HEK293 (cell line): ENCODE results near the gene DVL3.

ENCODE experiments used
- CTCF ChIA-PET: fragments of 350-600 bp; formaldehyde crosslinking; extraction: SDS; loops from one replicate; lab custom pipeline; 2021; ENCODE audit warnings: antibody characterized with exemption; lab: Yijun Ruan, JAX
- POLR2A ChIA-PET: fragments of 300-600 bp; formaldehyde crosslinking; extraction: SDS; loops from one replicate; lab custom pipeline; 2020; ENCODE audit warnings: antibody characterized with exemption, inconsistent platforms; lab: Yijun Ruan, JAX
- H3K27ac ChIP-seq: fragments of 200-500 bp; sonication (Bioruptor generic); 2 replicates; pipeline ENCODE4 v1.5.1; 2014; ENCODE audit warnings: low read depth, low read length, control low read depth, inconsistent platforms; ENCODE audit errors: extremely low read depth
- H3K36me3 ChIP-seq, 2 experiments: fragments of 200-500 bp in 1 of 2; sonication (Bioruptor generic) in 1 of 2; 1 replicate in 1 of 2; 2 replicates in 1 of 2; pipeline ENCODE4 v1.5.1; 2014 to 2017; ENCODE audit warnings: inconsistent platforms in 2 of 2, low read length in 2 of 2; ENCODE audit not compliant: control insufficient read depth in 2 of 2, insufficient read depth in 1 of 2
- H3K4me1 ChIP-seq: fragments of 200-500 bp; sonication (Bioruptor generic); 2 replicates; pipeline ENCODE4 v1.5.1; 2014; ENCODE audit warnings: mild to moderate bottlenecking, low read length, inconsistent platforms; ENCODE audit not compliant: control insufficient read depth, insufficient read depth
- H3K4me3 ChIP-seq: 2 replicates; pipeline ENCODE4 v1.5.1; 2011; ENCODE audit warnings: low read depth, mild to moderate bottlenecking, control low read depth, low read length, moderate library complexity
- H3K9me3 ChIP-seq: fragments of 200-500 bp; sonication (Bioruptor generic); 2 replicates; pipeline ENCODE4 v1.5.1; 2014; ENCODE audit warnings: low read depth, low read length, inconsistent platforms; ENCODE audit not compliant: control insufficient read depth, insufficient read depth
- GLIS1 ChIP-seq: fragments of 450-650 bp; formaldehyde crosslinking; IDR thresholded peaks from 2 replicates; pipeline ENCODE4 v1.5.1; 2016; ENCODE audit warnings: missing biosample characterization, missing genetic modification characterization
- HOXA7 ChIP-seq: sonication (generic); formaldehyde crosslinking; IDR thresholded peaks from 2 replicates; pipeline ENCODE4 v1.8.1; 2022; ENCODE audit warnings: missing genetic modification reagents, borderline replicate concordance
- MEIS1 ChIP-seq: sonication (generic); formaldehyde crosslinking; IDR thresholded peaks from 2 replicates; pipeline ENCODE4 v1.8.1; 2022; ENCODE audit warnings: missing genetic modification reagents, mild to moderate bottlenecking, borderline replicate concordance
- OSR2 ChIP-seq: fragments of 450-650 bp; formaldehyde crosslinking; IDR thresholded peaks from 2 replicates; pipeline ENCODE4 v1.5.1; 2016; ENCODE audit warnings: missing biosample characterization, missing genetic modification characterization
- PATZ1 ChIP-seq: fragments of 450-650 bp; formaldehyde crosslinking; IDR thresholded peaks from 2 replicates; pipeline ENCODE4 v1.5.1; 2016; ENCODE audit warnings: missing biosample characterization, missing genetic modification characterization
- REST ChIP-seq: fragments of 450-650 bp; formaldehyde crosslinking; IDR thresholded peaks from 2 replicates; pipeline ENCODE4 v1.5.1; 2016; ENCODE audit warnings: missing biosample characterization, missing genetic modification characterization
- SP2 ChIP-seq: fragments of 450-650 bp; formaldehyde crosslinking; IDR thresholded peaks from 2 replicates; pipeline ENCODE4 v1.5.1; 2016; ENCODE audit warnings: missing biosample characterization, missing genetic modification characterization
- ZBTB1 ChIP-seq: fragments of 450-650 bp; formaldehyde crosslinking; IDR thresholded peaks from 2 replicates; pipeline ENCODE4 v1.5.1; 2016; ENCODE audit warnings: missing biosample characterization, missing genetic modification characterization
- ZBTB17 ChIP-seq: fragments of 450-650 bp; formaldehyde crosslinking; IDR thresholded peaks from 2 replicates; pipeline ENCODE4 v1.5.1; 2016; ENCODE audit warnings: missing biosample characterization, missing genetic modification characterization
- ZBTB20 ChIP-seq: fragments of 450-650 bp; formaldehyde crosslinking; IDR thresholded peaks from 2 replicates; pipeline ENCODE4 v1.5.1; 2016; ENCODE audit warnings: missing biosample characterization, missing genetic modification characterization
- ZBTB44 ChIP-seq: fragments of 450-650 bp; IDR thresholded peaks from 2 replicates; pipeline ENCODE4 v1.5.1; 2018; ENCODE audit warnings: missing biosample characterization, mild to moderate bottlenecking, missing genetic modification characterization
- ZEB2 ChIP-seq: fragments of 450-650 bp; formaldehyde crosslinking; IDR thresholded peaks from 2 replicates; pipeline ENCODE4 v1.5.1; 2016; ENCODE audit warnings: missing biosample characterization, missing genetic modification characterization
- ZFHX2 ChIP-seq: fragments of 450-650 bp; formaldehyde crosslinking; conservative IDR thresholded peaks from 2 replicates; pipeline ENCODE4 v1.5.1; 2016; ENCODE audit warnings: missing biosample characterization, missing genetic modification characterization
- ZFP37 ChIP-seq: fragments of 450-650 bp; formaldehyde crosslinking; IDR thresholded peaks from 2 replicates; pipeline ENCODE4 v1.5.1; 2016; ENCODE audit warnings: missing biosample characterization, missing genetic modification characterization
- ZNF140 ChIP-seq: fragments of 450-650 bp; formaldehyde crosslinking; IDR thresholded peaks from 2 replicates; pipeline ENCODE4 v1.5.1; 2016; ENCODE audit warnings: missing biosample characterization, missing genetic modification characterization
- ZNF211 ChIP-seq: fragments of 450-650 bp; formaldehyde crosslinking; IDR thresholded peaks from 2 replicates; pipeline ENCODE4 v1.5.1; 2016; ENCODE audit warnings: low read depth, missing biosample characterization, missing genetic modification characterization
- ZNF394 ChIP-seq: fragments of 450-650 bp; formaldehyde crosslinking; IDR thresholded peaks from 2 replicates; pipeline ENCODE4 v1.5.1; 2016; ENCODE audit warnings: missing biosample characterization, missing genetic modification characterization, mild to moderate bottlenecking, moderate library complexity, borderline replicate concordance
- ZNF398 ChIP-seq: fragments of 450-650 bp; formaldehyde crosslinking; IDR thresholded peaks from 2 replicates; pipeline ENCODE4 v1.5.1; 2017; ENCODE audit warnings: missing biosample characterization, missing genetic modification characterization
- ZNF580 ChIP-seq: fragments of 450-650 bp; formaldehyde crosslinking; IDR thresholded peaks from 2 replicates; pipeline ENCODE4 v1.5.1; 2016; ENCODE audit warnings: missing biosample characterization, missing genetic modification characterization
- ZNF707 ChIP-seq: fragments of 450-650 bp; formaldehyde crosslinking; IDR thresholded peaks from 2 replicates; pipeline ENCODE4 v1.5.1; 2016; ENCODE audit warnings: missing biosample characterization, missing genetic modification characterization
- ZNF792 ChIP-seq: fragments of 450-650 bp; formaldehyde crosslinking; IDR thresholded peaks from 2 replicates; pipeline ENCODE4 v1.5.1; 2016; ENCODE audit warnings: missing biosample characterization, missing genetic modification characterization
- ZSCAN30 ChIP-seq: fragments of 450-650 bp; IDR thresholded peaks from 2 replicates; pipeline ENCODE4 v1.5.1; 2018; ENCODE audit warnings: missing biosample characterization, mild to moderate bottlenecking, missing genetic modification characterization, moderate library complexity
- ZSCAN4 ChIP-seq: fragments of 450-650 bp; formaldehyde crosslinking; IDR thresholded peaks from 2 replicates; pipeline ENCODE4 v1.5.1; 2017; ENCODE audit warnings: missing biosample characterization, missing genetic modification characterization

The DVL3 gene

GRCh38 chr3:184133840-184134745 is 21.1 kb upstream of the DVL3 start:
- POLR2A ChIA-PET: interaction anchor here (0.6 to 2.7 kb wide), 7 partner anchors 19 to 116 kb away, joined by 3 to 11 read pairs (median 6); partner anchors contain the start of genes ABCC5, ABCF3, AP2M1 and DVL3
- TF ChIP-seq ZNF580 (tag by site-specific recombination): peak; percentile 53; the same call in 1 of the 2 replicates
- TF ChIP-seq ZSCAN30 (tag by site-specific recombination): 0 out of 2 replicates have a peak, but pooled peaks have one; percentile 5
- peak; percentile 81 for TF ChIP-seq ZBTB17 (tag by site-specific recombination)
- TF ChIP-seq OSR2 (tag by site-specific recombination): no peak
- peak; percentile 51; the same call in 1 of the 2 replicates for TF ChIP-seq ZEB2 (tag by site-specific recombination)
- peak; percentile 88 for TF ChIP-seq ZBTB44 (tag by site-specific recombination)
- TF ChIP-seq ZNF792 (tag by site-specific recombination): no peak
- peak; percentile 96 for TF ChIP-seq ZBTB20 (tag by site-specific recombination)
- peak; percentile 15; the same call in 1 of the 2 replicates for TF ChIP-seq ZFHX2 (tag by site-specific recombination)
- peak; percentile 69 for TF ChIP-seq SP2 (tag by site-specific recombination)
- TF ChIP-seq ZSCAN4: peak; percentile 96
- TF ChIP-seq MEIS1: no peak
- TF ChIP-seq REST (tag by site-specific recombination): peak; percentile 23; the same call in 1 of the 2 replicates
- 0 out of 2 replicates have a peak, but pooled peaks have one; percentile 7 for TF ChIP-seq GLIS1 (tag by site-specific recombination)
- TF ChIP-seq ZFP37 (tag by site-specific recombination): no peak
- TF ChIP-seq ZNF707 (tag by site-specific recombination): no peak
- no peak for TF ChIP-seq HOXA7 (CRISPR knock-in tag)
- TF ChIP-seq ZNF140 (tag by site-specific recombination): no peak
- peak; percentile 51 for TF ChIP-seq PATZ1 (tag by site-specific recombination)
- no peak for TF ChIP-seq ZNF211 (tag by site-specific recombination)
- no peak for TF ChIP-seq ZBTB1
- TF ChIP-seq ZNF394 (tag by site-specific recombination): 0 out of 2 replicates have a peak, but pooled peaks have one; percentile 11
- TF ChIP-seq ZNF398 (tag by site-specific recombination): peak; percentile 84

More at GRCh38 chr3:184133840-184134745, 21.1 kb upstream of the DVL3 start:
- Histone ChIP-seq H3K9me3 (no peaks in the 10 kb centered on the region), H3K36me3 (peaks cover 0 to 18% of the 10 kb centered on the region in 2 experiments; a peak in 2 of 3 replicates), H3K4me3 (peak overlapping the region; percentile 89), H3K4me1 (peaks cover 6% of the 10 kb centered on the region; the same call in 1 of the 2 replicates), H3K27ac (peak overlapping the region; percentile 47; the same call in 1 of the 2 replicates)
- CTCF ChIA-PET: interaction anchor here (0.9 to 1.3 kb wide), 4 partner anchors 10 to 238 kb away, joined by 3 to 4 read pairs (median 3); no protein-coding TSS in a partner anchor
